ENCODE results near the gene RPL28. TPM values are rescaled to one million over a fixed set of nuclear protein-coding genes. Genes with fewer than 3 reads are reported as not detected.
A peak's percentile ranks its signal among the peaks of the same experiment; 100 is the strongest.
"Not testable (repeated sequence)": the region's sequence is repeated elsewhere in the genome, so short reads cannot be mapped to it uniquely, and the experiment has no call there.

RPL28 gene
- total RNA-seq, 1 donor from 2014 or later = 1,343 TPM

DNA sequence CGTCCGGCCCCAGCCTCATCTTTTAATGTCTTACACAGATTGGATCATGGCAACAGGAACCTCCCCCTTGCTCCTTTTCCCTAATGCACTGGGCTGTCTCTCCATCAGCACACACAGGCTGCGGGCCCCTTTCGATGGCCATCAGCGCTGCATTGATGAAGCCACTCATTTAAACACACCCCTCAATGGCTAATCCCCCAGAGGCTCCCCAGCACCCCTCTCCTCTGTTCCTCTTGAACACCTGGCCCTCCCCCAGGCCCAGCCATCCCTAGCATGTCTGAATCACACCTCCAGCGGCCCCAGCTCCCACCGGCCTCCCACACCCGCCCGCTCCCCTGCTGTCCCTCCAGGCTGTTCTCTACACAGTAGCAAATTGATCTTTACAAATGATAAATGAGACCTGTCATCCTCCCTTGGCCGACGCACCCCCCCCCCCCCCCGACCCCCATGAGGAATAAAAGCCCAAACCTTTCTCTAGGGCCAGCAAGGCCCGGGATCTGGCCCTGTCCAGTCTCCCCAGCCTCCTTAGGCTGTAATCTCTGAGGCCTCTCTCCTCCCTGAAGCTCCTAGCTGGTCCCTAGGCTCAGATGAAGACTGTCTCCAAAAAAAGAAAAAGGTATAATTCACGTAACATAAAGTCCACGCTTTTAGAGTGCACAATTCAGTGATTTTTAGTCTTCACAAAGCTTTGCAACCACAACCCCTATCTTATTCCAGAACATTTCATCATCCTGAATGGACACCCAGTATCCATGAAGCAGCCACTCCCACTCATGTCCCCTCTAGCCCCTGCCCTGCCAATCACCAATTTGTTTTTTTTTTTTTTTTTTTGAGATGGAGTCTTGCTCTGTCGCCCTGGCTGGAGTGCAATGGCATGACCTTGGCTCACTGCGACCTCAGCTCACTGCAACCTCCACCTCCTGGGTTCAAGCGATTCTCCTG lies 7.4 kb downstream of the RPL28 start:
- intact Hi-C loops (cut with DNase I) = no loop called here
- H3K36me3 ChIP-seq = peaks cover 30% of the 10 kb centered on the region
- H3K27me3 ChIP-seq = no peaks in the 10 kb centered on the region
- ATAC-seq (no peak), DNase-seq (no peak)
- no peaks in the 10 kb centered on the region for H3K9me3 ChIP-seq
- H3K27ac ChIP-seq = no peak overlapping the region
- peaks cover 9% of the 10 kb centered on the region for H3K4me1 ChIP-seq
- TF ChIP-seq, protein P1, sequence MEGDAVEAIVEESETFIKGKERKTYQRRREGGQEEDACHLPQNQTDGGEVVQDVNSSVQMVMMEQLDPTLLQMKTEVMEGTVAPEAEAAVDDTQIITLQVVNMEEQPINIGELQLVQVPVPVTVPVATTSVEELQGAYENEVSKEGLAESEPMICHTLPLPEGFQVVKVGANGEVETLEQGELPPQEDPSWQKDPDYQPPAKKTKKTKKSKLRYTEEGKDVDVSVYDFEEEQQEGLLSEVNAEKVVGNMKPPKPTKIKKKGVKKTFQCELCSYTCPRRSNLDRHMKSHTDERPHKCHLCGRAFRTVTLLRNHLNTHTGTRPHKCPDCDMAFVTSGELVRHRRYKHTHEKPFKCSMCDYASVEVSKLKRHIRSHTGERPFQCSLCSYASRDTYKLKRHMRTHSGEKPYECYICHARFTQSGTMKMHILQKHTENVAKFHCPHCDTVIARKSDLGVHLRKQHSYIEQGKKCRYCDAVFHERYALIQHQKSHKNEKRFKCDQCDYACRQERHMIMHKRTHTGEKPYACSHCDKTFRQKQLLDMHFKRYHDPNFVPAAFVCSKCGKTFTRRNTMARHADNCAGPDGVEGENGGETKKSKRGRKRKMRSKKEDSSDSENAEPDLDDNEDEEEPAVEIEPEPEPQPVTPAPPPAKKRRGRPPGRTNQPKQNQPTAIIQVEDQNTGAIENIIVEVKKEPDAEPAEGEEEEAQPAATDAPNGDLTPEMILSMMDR (IDR thresholded peaks at IDR 0.05) = no peak
- no peak overlapping the region for H3K4me3 ChIP-seq

DNA sequence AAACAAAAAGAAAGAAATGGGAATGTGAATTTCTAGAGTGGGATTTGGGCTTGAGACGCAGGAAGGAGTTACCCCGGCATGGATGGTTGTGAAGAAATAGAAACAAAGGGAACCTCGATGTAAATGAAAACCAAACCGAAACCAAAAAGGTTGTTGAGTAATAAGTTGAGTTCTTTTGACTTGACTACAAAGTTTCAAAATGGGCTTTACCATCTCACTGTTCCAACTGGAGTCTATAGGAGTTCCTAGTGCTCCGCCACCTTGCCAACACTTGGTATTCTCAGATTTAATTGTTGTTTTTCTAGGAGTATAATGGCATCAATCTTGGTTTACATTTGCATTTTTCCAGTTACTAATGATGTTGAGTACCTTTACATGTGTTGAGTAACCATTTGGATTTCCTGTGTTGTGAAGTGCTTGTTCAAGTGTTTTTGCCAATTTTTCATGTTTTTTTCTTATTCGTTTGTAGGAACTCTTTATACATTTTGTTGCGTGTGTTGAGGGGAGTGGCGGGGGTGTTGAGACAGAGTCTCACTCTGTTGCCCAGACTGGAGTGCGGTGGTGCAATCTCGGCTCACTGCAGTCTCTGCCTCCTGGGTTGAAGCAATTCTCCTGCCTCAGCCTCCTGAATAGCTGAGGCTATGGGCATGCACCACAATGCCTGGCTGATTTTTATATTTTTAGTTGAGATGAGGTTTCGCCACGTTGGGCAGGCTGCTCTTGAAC lies 12.6 kb downstream of the RPL28 start:
- H3K36me3 ChIP-seq = peaks cover 22% of the 10 kb centered on the region
- H3K4me3 ChIP-seq = no peak overlapping the region
- DNase-seq (peak; percentile 77), ATAC-seq (peak; percentile 59)
- no peaks in the 10 kb centered on the region for H3K9me3 ChIP-seq
- intact Hi-C loops (cut with DNase I) = no loop called here
- no peaks in the 10 kb centered on the region for H3K27me3 ChIP-seq
- H3K4me1 ChIP-seq = no peaks in the 10 kb centered on the region
- TF ChIP-seq, protein P1 (IDR thresholded peaks at IDR 0.05) = no peak
- H3K27ac ChIP-seq = no peak overlapping the region

DNA sequence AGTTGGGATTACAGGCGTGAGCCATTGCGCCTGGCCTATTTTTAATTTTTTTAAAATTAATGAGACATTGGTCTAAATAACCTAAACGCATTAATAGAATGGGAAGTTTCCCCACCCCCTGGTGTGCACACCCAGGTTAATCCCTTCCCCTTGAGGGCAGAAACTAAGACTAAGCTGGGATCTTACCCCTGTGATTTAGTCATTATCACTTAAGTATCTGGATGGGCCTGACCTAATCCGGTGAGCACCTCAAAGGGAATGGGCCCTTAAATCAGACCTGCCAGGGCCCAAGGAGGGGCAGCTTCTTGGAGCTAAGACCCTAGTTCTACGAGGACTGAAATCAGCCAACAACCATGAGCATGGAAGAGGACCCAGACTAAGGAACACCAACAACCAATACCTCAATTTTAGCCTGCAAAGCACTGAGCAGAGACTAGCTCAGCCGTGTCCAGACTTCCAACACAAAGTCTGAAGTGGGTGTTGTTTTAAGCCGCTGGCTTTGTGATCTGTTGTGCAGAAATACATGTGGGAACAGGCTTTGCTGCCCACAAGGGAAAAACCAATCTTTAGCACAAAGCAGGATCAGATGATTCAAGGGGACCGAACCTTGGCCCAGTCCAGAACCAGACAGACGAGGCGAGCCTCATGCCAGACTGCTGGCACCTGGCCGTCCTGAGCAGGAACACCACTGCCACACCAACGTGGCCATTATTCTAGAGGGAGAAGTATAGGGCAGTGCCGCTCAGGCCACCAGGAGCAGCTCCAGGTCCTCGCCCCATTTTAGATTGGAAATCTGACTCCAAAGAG lies 14.8 kb downstream of the RPL28 start:
- H3K36me3 ChIP-seq = peaks cover 33% of the 10 kb centered on the region
- H3K27me3 ChIP-seq = no peaks in the 10 kb centered on the region
- ATAC-seq (no peak), DNase-seq (no peak)
- TF ChIP-seq, protein P1 (IDR thresholded peaks at IDR 0.05) = no peak
- intact Hi-C loops (cut with DNase I) = no loop called here
- H3K27ac ChIP-seq = no peak overlapping the region
- no peaks in the 10 kb centered on the region for H3K9me3 ChIP-seq
- no peak overlapping the region for H3K4me3 ChIP-seq
- H3K4me1 ChIP-seq = peaks cover under 1% of the 10 kb centered on the region

DNA sequence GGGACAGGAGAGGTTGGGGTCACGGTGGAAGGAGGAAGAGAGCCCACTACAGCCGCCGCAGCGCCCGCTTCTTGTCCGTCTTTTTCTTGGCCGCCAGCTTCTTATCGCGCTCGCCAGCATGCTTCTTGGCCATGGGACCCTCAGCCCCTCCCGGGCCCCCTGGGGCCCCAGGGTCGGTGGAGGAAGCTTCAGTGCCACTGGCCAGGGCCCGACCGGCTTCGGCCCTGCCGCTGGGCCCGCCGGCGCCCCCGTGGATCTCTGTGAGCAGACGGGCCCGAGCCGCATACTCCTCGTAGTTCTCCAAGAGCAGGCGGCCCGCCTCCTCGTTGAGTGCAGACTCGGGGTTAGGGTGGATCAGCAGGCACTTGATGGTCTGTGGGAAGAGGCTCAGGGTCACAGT lies 15.7 kb downstream of the RPL28 start:
- H3K27ac ChIP-seq; intact Hi-C loops (cut with DNase I); DNase-seq; ATAC-seq; H3K4me3 ChIP-seq; H3K27me3 ChIP-seq; H3K9me3 ChIP-seq; H3K4me1 ChIP-seq: not testable (repeated sequence)
- H3K36me3 ChIP-seq = peaks cover 33% of the 10 kb centered on the region

DNA sequence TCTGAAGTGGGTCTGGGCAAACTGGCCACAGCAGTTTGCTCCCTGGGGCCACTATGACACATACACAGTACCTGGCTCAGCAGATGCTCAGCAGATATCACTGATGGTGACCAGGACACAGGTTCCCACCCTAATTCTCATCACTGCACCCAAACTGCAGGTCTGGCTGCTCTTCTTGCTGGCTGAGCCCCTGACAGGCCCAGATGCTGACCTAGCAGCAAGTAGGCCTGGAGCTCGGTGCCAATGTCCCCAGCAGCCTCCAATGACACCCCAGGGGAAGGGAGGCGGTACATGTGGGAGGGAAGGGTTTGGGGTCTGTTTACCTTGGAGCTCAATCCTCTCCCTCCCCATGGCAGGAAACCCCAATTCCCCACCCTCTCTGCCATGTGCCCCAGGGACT lies 16.8 kb downstream of the RPL28 start:
- intact Hi-C loops (cut with DNase I) = no loop called here
- Histone ChIP-seq H3K4me1 (peaks cover 16% of the 10 kb centered on the region), H3K36me3 (peaks cover 33% of the 10 kb centered on the region), H3K9me3 (no peaks in the 10 kb centered on the region), H3K27ac (no peak overlapping the region), H3K4me3 (no peak overlapping the region), H3K27me3 (no peaks in the 10 kb centered on the region)
- no peak for ATAC-seq
- TF ChIP-seq, protein P1 (IDR thresholded peaks at IDR 0.05) = no peak
- DNase-seq = no peak
